Measurements from ENCODE around the gene SLC12A9.

DNA sequence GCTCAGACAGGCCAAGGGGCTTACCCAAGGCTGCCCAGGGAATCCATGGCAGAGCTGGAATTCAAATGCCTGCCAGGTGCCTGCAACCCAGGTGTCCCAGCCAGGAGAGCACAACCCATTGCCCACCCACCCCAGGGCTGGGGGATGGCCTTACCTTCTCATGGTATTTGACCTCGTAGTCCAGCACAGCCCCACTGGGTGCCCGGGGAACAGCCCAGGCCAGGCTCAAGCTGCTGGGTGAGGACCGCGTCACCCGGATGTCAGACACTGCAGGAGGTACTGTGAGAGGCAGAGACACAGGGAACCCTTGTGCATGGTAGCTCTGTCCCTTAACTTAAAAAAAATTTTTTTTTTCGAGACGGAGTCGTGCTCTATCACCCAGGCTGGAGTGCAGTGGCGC lies 34.1 kb upstream of the SLC12A9 start:
- TF ChIP-seq, protein P1, sequence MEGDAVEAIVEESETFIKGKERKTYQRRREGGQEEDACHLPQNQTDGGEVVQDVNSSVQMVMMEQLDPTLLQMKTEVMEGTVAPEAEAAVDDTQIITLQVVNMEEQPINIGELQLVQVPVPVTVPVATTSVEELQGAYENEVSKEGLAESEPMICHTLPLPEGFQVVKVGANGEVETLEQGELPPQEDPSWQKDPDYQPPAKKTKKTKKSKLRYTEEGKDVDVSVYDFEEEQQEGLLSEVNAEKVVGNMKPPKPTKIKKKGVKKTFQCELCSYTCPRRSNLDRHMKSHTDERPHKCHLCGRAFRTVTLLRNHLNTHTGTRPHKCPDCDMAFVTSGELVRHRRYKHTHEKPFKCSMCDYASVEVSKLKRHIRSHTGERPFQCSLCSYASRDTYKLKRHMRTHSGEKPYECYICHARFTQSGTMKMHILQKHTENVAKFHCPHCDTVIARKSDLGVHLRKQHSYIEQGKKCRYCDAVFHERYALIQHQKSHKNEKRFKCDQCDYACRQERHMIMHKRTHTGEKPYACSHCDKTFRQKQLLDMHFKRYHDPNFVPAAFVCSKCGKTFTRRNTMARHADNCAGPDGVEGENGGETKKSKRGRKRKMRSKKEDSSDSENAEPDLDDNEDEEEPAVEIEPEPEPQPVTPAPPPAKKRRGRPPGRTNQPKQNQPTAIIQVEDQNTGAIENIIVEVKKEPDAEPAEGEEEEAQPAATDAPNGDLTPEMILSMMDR (IDR thresholded peaks at IDR 0.05) = no peak
- TF ChIP-seq POLR2A (IDR thresholded peaks at IDR 0.05) (no peak), EP300 (IDR thresholded peaks at IDR 0.05) (no peak)
